Thyroid gland (tissue), 4 donors: Measurements from ENCODE around the gene RPH3AL. TPM values are rescaled to one million over a fixed set of nuclear protein-coding genes. Genes with fewer than 3 reads are reported as not detected.
"Not testable (repeated sequence)": the region's sequence is repeated elsewhere in the genome, so short reads cannot be mapped to it uniquely, and the experiment has no call there.

Experiments used
- DNase-seq, 2 donors: peaks; one replicate each; pipeline ENCODE4 v3.0.0-alpha.2; 2019
- H3K27ac ChIP-seq, 3 donors: fragments of 200-600 bp; sonication (generic); 1 replicate in 2 of 3; 2 replicates in 1 of 3; pipeline ENCODE4 v1.5.1; 2016 to 2019; ENCODE audit warnings: mild to moderate bottlenecking in 1 of 3, moderate library complexity in 1 of 3
- H3K27me3 ChIP-seq: fragments of 200-600 bp; sonication (generic); one replicate; pipeline ENCODE4 v1.5.1; 2019
- H3K36me3 ChIP-seq, 2 donors: fragments of 200-600 bp; sonication (generic); one replicate each; pipeline ENCODE4 v1.5.1; 2016 to 2019
- H3K4me1 ChIP-seq, 2 donors: fragments of 200-600 bp; sonication (generic); one replicate each; pipeline ENCODE4 v1.5.1; 2017 to 2019
- H3K4me3 ChIP-seq, 3 donors: fragments of 200-600 bp; sonication (generic); replicated peaks in 1 of 3; 1 replicate in 2 of 3; 2 replicates in 1 of 3; pipeline ENCODE4 v1.5.1; 2016; ENCODE audit warnings: mild to moderate bottlenecking in 1 of 3
- H3K9me3 ChIP-seq: fragments of 200-600 bp; sonication (generic); one replicate; pipeline ENCODE4 v1.5.1; 2017
- CTCF ChIP-seq, 6 experiments: fragments of 200-600 bp in 3 of 6; fragments of 450-650 bp in 3 of 6; sonication (generic) in 3 of 6; IDR thresholded peaks; one replicate each; pipeline ENCODE4 v1.5.1; 2016 to 2019; ENCODE audit warnings: antibody characterized with exemption in 6 of 6, mild to moderate bottlenecking in 2 of 6, inconsistent platforms in 1 of 6, moderate library complexity in 1 of 6
- POLR2A ChIP-seq, 2 donors: fragments of 450-650 bp; IDR thresholded peaks; one replicate each; pipeline ENCODE4 v1.6.1; 2017; ENCODE audit warnings: antibody characterized with exemption in 2 of 2, mild to moderate bottlenecking in 2 of 2, moderate library complexity in 1 of 2
- WGBS, 2 donors: methylation state at CpG; one replicate each; pipeline ENCODE4 v1.1.5; 2017; 5-methylcytosine and 5-hydroxymethylcytosine counted together
- intact Hi-C: fragments of 100-400 bp; cut with DNase I; formaldehyde crosslinking; loops from one replicate; pipeline ENCODE4 v1.15.1; 2023
- total RNA-seq, 4 donors: library from RNA; depleted of rRNA; stranded (reverse); fragments of >200 nt; gene quantifications; one replicate each; pipeline ENCODE4 v1.2.3, GENCODE V29; 2016

Gene RPH3AL
- total RNA-seq, 4 donors from 2014 or later = 19.1 to 47.7 (median 42.5) TPM

GRCh38 chr17:200586-200985 is 152.0 kb downstream of the RPH3AL start:
- H3K4me1 ChIP-seq = peaks cover 0 to 6% of the 10 kb centered on the region in 2 donors
- intact Hi-C loops = no loop called here
- no peak overlapping the region for H3K4me3 ChIP-seq
- H3K27ac ChIP-seq = peak overlapping the region in 1 of 3 donors; percentile 17
- no peaks in the 10 kb centered on the region for H3K36me3 ChIP-seq
- H3K9me3 ChIP-seq = no peaks in the 10 kb centered on the region
- WGBS, 2 donors = 51% methylated on average over 6 to 10 of the region's 10 CpGs
- peaks cover 4% of the 10 kb centered on the region for H3K27me3 ChIP-seq
- TF ChIP-seq POLR2A (IDR thresholded peaks at IDR 0.05) (no peak), CTCF (IDR thresholded peaks at IDR 0.05) (no peak)
- no peak for DNase-seq

DNA sequence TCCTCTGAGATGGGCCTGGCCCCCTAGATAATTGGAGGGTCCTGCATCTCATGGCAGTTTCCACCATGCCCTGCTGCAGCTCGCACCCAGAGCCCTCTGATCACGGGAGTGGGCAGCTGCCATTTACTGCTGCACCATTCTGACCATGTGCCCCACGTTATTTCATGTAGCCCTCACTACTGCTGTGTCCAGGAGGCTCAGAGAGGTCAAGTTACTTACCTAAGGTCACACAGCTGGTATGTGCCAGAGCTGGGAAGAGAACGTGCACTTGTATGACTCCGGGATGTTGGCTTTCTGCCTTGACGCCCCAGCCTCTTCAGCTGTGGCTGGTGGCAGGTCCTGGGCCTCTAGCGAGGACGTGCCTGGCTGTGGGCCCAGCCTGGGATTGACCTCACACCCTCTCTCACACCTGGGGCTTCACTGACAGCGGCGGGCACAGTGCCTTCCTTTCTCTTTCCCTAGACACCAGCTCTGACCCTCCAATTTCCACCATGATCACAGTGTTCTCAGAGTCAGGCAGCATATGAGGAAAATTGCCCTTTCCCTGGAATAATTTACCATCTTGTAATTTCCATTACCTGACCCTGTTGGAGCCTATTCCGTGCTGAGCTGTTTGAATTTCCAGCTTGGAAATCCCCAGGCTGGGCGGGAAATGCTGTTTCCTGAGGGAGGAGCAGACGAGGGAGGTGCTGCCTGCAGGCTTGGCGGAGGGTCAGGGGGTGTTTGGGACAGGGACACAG is 152.6 kb downstream of the RPH3AL start:
- peak overlapping the region in 1 of 3 donors; percentile 23 for H3K27ac ChIP-seq
- H3K9me3 ChIP-seq = no peaks in the 10 kb centered on the region
- 20 to 32% methylated on average over 9 to 14 of the region's 14 CpGs for WGBS, 2 donors
- H3K4me1 ChIP-seq = peaks cover 0 to 6% of the 10 kb centered on the region in 2 donors
- intact Hi-C loops = no loop called here
- H3K36me3 ChIP-seq = no peaks in the 10 kb centered on the region
- no peak overlapping the region for H3K4me3 ChIP-seq
- DNase-seq = peak; percentile 32 to 55
- peaks cover 4% of the 10 kb centered on the region for H3K27me3 ChIP-seq
- no peak for TF ChIP-seq CTCF (IDR thresholded peaks at IDR 0.05)
- TF ChIP-seq POLR2A (IDR thresholded peaks at IDR 0.05) = no peak

- DNase-seq = no peak
- Histone ChIP-seq H3K27me3 (peaks cover 4% of the 10 kb centered on the region), H3K9me3 (no peaks in the 10 kb centered on the region)
Measured at GRCh38 chr17:199191-199604, 153.4 kb downstream of the RPH3AL start.

DNA sequence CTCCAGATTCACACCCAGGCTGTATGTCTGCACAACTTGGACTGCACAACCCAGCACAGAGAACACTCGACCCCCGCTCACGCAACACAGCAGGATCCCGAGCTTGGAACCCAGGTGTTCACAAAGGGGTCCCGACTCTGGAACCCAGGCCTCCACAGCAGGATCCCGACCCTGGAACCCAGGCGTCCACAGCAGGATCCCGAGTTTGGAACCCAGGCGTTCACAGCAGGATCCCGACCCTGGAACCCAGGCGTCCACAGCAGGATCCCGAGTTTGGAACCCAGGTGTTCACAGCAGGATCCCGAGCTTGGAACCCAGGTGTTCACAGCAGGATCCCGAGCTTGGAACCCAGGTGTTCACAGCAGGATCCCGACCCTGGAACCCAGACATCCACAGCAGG is 154.4 kb downstream of the RPH3AL start:
- H3K4me3 ChIP-seq, intact Hi-C loops, H3K36me3 ChIP-seq, H3K4me1 ChIP-seq, DNase-seq, H3K27ac ChIP-seq, H3K9me3 ChIP-seq, H3K27me3 ChIP-seq: not testable (repeated sequence)
- 92 to 97% methylated on average over 13 to 15 of the region's 15 CpGs for WGBS, 2 donors

More at GRCh38 chr17:199191-199604, 153.4 kb downstream of the RPH3AL start:
- no peak overlapping the region for H3K27ac ChIP-seq
- H3K4me3 ChIP-seq = no peak overlapping the region
- 7 to 10% methylated on average over 8 of the region's 8 CpGs for WGBS, 2 donors
- H3K36me3 ChIP-seq = no peaks in the 10 kb centered on the region
- TF ChIP-seq POLR2A (IDR thresholded peaks at IDR 0.05) (no peak), CTCF (IDR thresholded peaks at IDR 0.05) (no peak)
- H3K4me1 ChIP-seq = peaks cover 0 to 6% of the 10 kb centered on the region in 2 donors
- intact Hi-C loops = no loop called here

- H3K9me3 ChIP-seq = no peaks in the 10 kb centered on the region
- WGBS, 2 donors = 92 to 95% methylated on average over 2 of the region's 2 CpGs
- TF ChIP-seq CTCF (IDR thresholded peaks at IDR 0.05) (no peak), POLR2A (IDR thresholded peaks at IDR 0.05) (no peak)
- no peak overlapping the region for H3K27ac ChIP-seq
- DNase-seq = no peak
- peaks cover 0 to 6% of the 10 kb centered on the region in 2 donors for H3K4me1 ChIP-seq
- no peak overlapping the region for H3K4me3 ChIP-seq
- peaks cover 4% of the 10 kb centered on the region for H3K27me3 ChIP-seq
- H3K36me3 ChIP-seq = no peaks in the 10 kb centered on the region
- intact Hi-C loops = no loop called here
Measured at GRCh38 chr17:197352-197751, 155.3 kb downstream of the RPH3AL start.
